WTC11 (cell line): Measurements from ENCODE around the gene NACC2. TPM values are rescaled to one million over a fixed set of nuclear protein-coding genes. Genes with fewer than 3 reads are reported as not detected.

ENCODE experiments used
- ATAC-seq: fragments of 200-7000 bp; cut with Tn5 transposase; 2 replicates; pipeline ENCODE4 v1.10.0; 2021; ENCODE audit warnings: mild to moderate bottlenecking, moderate library complexity
- CTCF ChIA-PET: fragments of 300-600 bp; sonication (Branson Sonifier 250); formaldehyde crosslinking; loops from one replicate; lab custom pipeline; 2021; ENCODE audit warnings: antibody characterized with exemption; lab: Charles Lee
- POLR2A ChIA-PET: fragments of 350-600 bp; sonication (Branson Sonifier 250); formaldehyde crosslinking; loops from one replicate; lab custom pipeline; 2021; ENCODE audit warnings: antibody characterized with exemption; lab: Charles Lee
- DNase-seq: peaks from one replicate; pipeline ENCODE4 v3.0.0; 2021; ENCODE audit warnings: low spot score
- H3K27ac Mint-ChIP-seq: 2 replicates; pipeline ENCODE4 v1.8.0; 2021; ENCODE audit warnings: mixed read lengths
- H3K27me3 Mint-ChIP-seq: 2 replicates; pipeline ENCODE4 v1.8.0; 2021; ENCODE audit warnings: low read depth, mild to moderate bottlenecking, moderate library complexity, mixed read lengths
- H3K36me3 Mint-ChIP-seq: 2 replicates; pipeline ENCODE4 v1.8.0; 2021; ENCODE audit warnings: mixed read lengths
- H3K4me1 Mint-ChIP-seq: 2 replicates; pipeline ENCODE4 v1.8.0; 2022; ENCODE audit warnings: mixed read lengths
- H3K4me3 Mint-ChIP-seq: 2 replicates; pipeline ENCODE4 v1.8.0; 2021; ENCODE audit warnings: mild to moderate bottlenecking, moderate library complexity, mixed read lengths
- H3K9me3 Mint-ChIP-seq: 2 replicates; pipeline ENCODE4 v1.8.0; 2021; ENCODE audit warnings: mixed read lengths
- ATF6 ChIP-seq: sonication (generic); formaldehyde crosslinking; IDR thresholded peaks from 2 replicates; pipeline ENCODE4 v1.8.1; 2023; ENCODE audit warnings: mild to moderate bottlenecking, missing genetic modification reagents
- CBFB ChIP-seq: sonication (generic); formaldehyde crosslinking; IDR thresholded peaks from 2 replicates; pipeline ENCODE4 v1.8.1; 2022; ENCODE audit warnings: mild to moderate bottlenecking, low read depth, missing genetic modification reagents
- CDX4 ChIP-seq: fragments of 250-450 bp; sonication (Bioruptor Pico); IDR thresholded peaks from 2 replicates; pipeline ENCODE4 v1.9.0; 2021; ENCODE audit warnings: moderate library complexity, mild to moderate bottlenecking, inconsistent platforms, borderline replicate concordance
- CREM ChIP-seq: sonication (generic); formaldehyde crosslinking; IDR thresholded peaks from 2 replicates; pipeline ENCODE4 v1.8.1; 2022; ENCODE audit warnings: mild to moderate bottlenecking, missing genetic modification reagents, moderate library complexity
- FOXP1 ChIP-seq: sonication (generic); formaldehyde crosslinking; IDR thresholded peaks from 2 replicates; pipeline ENCODE4 v1.8.0; 2022; ENCODE audit warnings: missing genetic modification reagents, mild to moderate bottlenecking, moderate library complexity, borderline replicate concordance
- GRHL2 ChIP-seq: fragments of 250-450 bp; sonication (Bioruptor Pico); IDR thresholded peaks from 2 replicates; pipeline ENCODE4 v1.8.0; 2022; ENCODE audit warnings: mild to moderate bottlenecking, moderate library complexity; ENCODE audit not compliant: insufficient replicate concordance, severe bottlenecking
- HMGA2 ChIP-seq: fragments of 250-450 bp; sonication (Bioruptor Pico); IDR thresholded peaks from 2 replicates; pipeline ENCODE4 v1.4.0; 2021; ENCODE audit warnings: mild to moderate bottlenecking, moderate library complexity
- HMGXB4 ChIP-seq: sonication (generic); formaldehyde crosslinking; IDR thresholded peaks from 2 replicates; pipeline ENCODE4 v1.8.1; 2023; ENCODE audit warnings: mild to moderate bottlenecking, moderate library complexity, missing genetic modification reagents
- IRF1 ChIP-seq: sonication (generic); formaldehyde crosslinking; IDR thresholded peaks from 2 replicates; pipeline ENCODE4 v1.8.0; 2023; ENCODE audit warnings: missing genetic modification reagents
- MAX ChIP-seq: sonication (generic); formaldehyde crosslinking; IDR thresholded peaks from 2 replicates; pipeline ENCODE4 v1.8.0; 2022; ENCODE audit warnings: mild to moderate bottlenecking, missing genetic modification reagents
- NR3C1 ChIP-seq: sonication (generic); formaldehyde crosslinking; conservative IDR thresholded peaks from 2 replicates; pipeline ENCODE4 v1.8.1; 2023; ENCODE audit warnings: low read depth, mild to moderate bottlenecking, missing genetic modification reagents
- RORB ChIP-seq: fragments of 250-450 bp; sonication (Bioruptor Pico); IDR thresholded peaks from 2 replicates; pipeline ENCODE4 v1.9.0; 2021; ENCODE audit warnings: mild to moderate bottlenecking
- SMAD3 ChIP-seq: sonication (generic); formaldehyde crosslinking; IDR thresholded peaks from 2 replicates; pipeline ENCODE4 v1.8.0; 2022; ENCODE audit warnings: missing genetic modification reagents, mild to moderate bottlenecking, borderline replicate concordance
- TEAD4 ChIP-seq: sonication (generic); formaldehyde crosslinking; IDR thresholded peaks from 2 replicates; pipeline ENCODE4 v1.8.0; 2022; ENCODE audit warnings: mild to moderate bottlenecking, missing genetic modification reagents
- ZNF138 ChIP-seq: sonication (generic); formaldehyde crosslinking; conservative IDR thresholded peaks from 2 replicates; pipeline ENCODE4 v1.8.1; 2022; ENCODE audit warnings: mild to moderate bottlenecking, moderate library complexity, missing genetic modification reagents
- ZNF263 ChIP-seq: sonication (generic); formaldehyde crosslinking; IDR thresholded peaks from 2 replicates; pipeline ENCODE4 v1.8.1; 2022; ENCODE audit warnings: low read depth, mild to moderate bottlenecking, moderate library complexity, missing genetic modification reagents
- ZNF281 ChIP-seq: sonication (generic); formaldehyde crosslinking; IDR thresholded peaks from 2 replicates; pipeline ENCODE4 v1.8.0; 2023; ENCODE audit warnings: mild to moderate bottlenecking, missing genetic modification reagents
- ZNF317 ChIP-seq: sonication (generic); formaldehyde crosslinking; IDR thresholded peaks from 2 replicates; pipeline ENCODE4 v1.8.1; 2023; ENCODE audit warnings: low read depth, mild to moderate bottlenecking, moderate library complexity, missing genetic modification reagents, borderline replicate concordance
- ZNF532 ChIP-seq: fragments of 250-450 bp; sonication (Bioruptor Pico); IDR thresholded peaks from 2 replicates; pipeline ENCODE4 v1.9.0; 2021; ENCODE audit warnings: mild to moderate bottlenecking, borderline replicate concordance
- ZNF671 ChIP-seq: fragments of 250-450 bp; sonication (Bioruptor Pico); IDR thresholded peaks from 2 replicates; pipeline ENCODE4 v1.8.0; 2021; ENCODE audit warnings: mild to moderate bottlenecking
- total RNA-seq: library from RNA; stranded (reverse); gene quantifications from 3 replicates; pipeline ENCODE4 v1.2.3, GENCODE V29; 2021

NACC2 gene
- total RNA-seq, 1 experiment from 2014 or later: 17.1 TPM

GRCh38 chr9:136036050-136036449, 59.0 kb downstream of the NACC2 start:
- Mint-ChIP-seq H3K4me1 (peaks cover 2% of the 10 kb centered on the region; the same call in 1 of the 2 replicates), H3K36me3 (peaks cover 27% of the 10 kb centered on the region)
- DNase-seq: no peak
- no peak for TF ChIP-seq FOXP1 (CRISPR knock-in tag)
- no peak for TF ChIP-seq IRF1 (CRISPR knock-in tag)
- TF ChIP-seq CREM (CRISPR knock-in tag): no peak
- TF ChIP-seq HMGXB4 (CRISPR knock-in tag): no peak
- TF ChIP-seq ZNF532 (CRISPR knock-in tag): no peak
- no peak for TF ChIP-seq ATF6 (CRISPR knock-in tag)
- TF ChIP-seq GRHL2 (CRISPR knock-in tag): no peak
- no peak for TF ChIP-seq ZNF317 (CRISPR knock-in tag)
- no peak for TF ChIP-seq RORB (CRISPR knock-in tag)
- TF ChIP-seq HMGA2 (CRISPR knock-in tag): no peak
- no peak for TF ChIP-seq TEAD4 (CRISPR knock-in tag)
- no peak for TF ChIP-seq ZNF138 (CRISPR knock-in tag)
- no peak for TF ChIP-seq ZNF281 (CRISPR knock-in tag)
- TF ChIP-seq MAX (CRISPR knock-in tag): no peak
- TF ChIP-seq ZNF671 (CRISPR knock-in tag): no peak
- no peak for TF ChIP-seq CBFB (CRISPR knock-in tag)
- no peak for TF ChIP-seq SMAD3 (CRISPR knock-in tag)
- no peak for TF ChIP-seq ZNF263 (CRISPR knock-in tag)
- TF ChIP-seq CDX4 (CRISPR knock-in tag): no peak
- TF ChIP-seq NR3C1 (CRISPR knock-in tag): no peak
- TF ChIP-seq, all 79 proteins: peak for 0
- Mint-ChIP-seq H3K4me3 (no peak overlapping the region), H3K27ac (no peak overlapping the region), H3K27me3 (no peaks in the 10 kb centered on the region), H3K9me3 (peaks cover 25% of the 10 kb centered on the region)
- ChIA-PET POLR2A (no interaction called here), CTCF (no interaction called here)
- no peak for ATAC-seq
